ENCODE results near the gene SIN3B. TPM values are rescaled to one million over a fixed set of nuclear protein-coding genes. Genes with fewer than 3 reads are reported as not detected.

SIN3B gene
- total RNA-seq, 4 donors from 2014 or later, result 38.1 to 294 (median 66.5) TPM

- H3K4me1 ChIP-seq, result no peaks in the 10 kb centered on the region
- no peak overlapping the region for H3K4me3 ChIP-seq
- DNase-seq, result no peak
- TF ChIP-seq POLR2AphosphoS5 (IDR thresholded peaks at IDR 0.05) (no peak), EP300 (IDR thresholded peaks at IDR 0.05; ENCODE audit: low read depth) (no peak), CTCF (IDR thresholded peaks at IDR 0.05) (no peak)
- H3K36me3 ChIP-seq, result peaks cover 0 to 25% (median 10%) of the 10 kb centered on the region in 4 donors
- no peaks in the 10 kb centered on the region for H3K27me3 ChIP-seq
- no peaks in the 10 kb centered on the region for H3K9me3 ChIP-seq
- intact Hi-C loops (cut with DNase I; ENCODE audit: low total_unique reads), result no loop called here
- in situ Hi-C loops (cut with MboI; ENCODE audit: low pct_ligation_motif_present in 1 of 4, low pct_unique_long_range_greater_than_20kb in 1 of 4, low sequenced_read_pairs in 3 of 4), result no loop called here
- 92% methylated on average over 3 of the region's 3 CpGs; no CpG with 5 or more reads in 1 of the 2 donors for WGBS, 2 donors (ENCODE audit: low coverage in 1 of 2)
- no peak overlapping the region for H3K27ac ChIP-seq
Observed at GRCh38 chr19:16861011-16861410, 31.8 kb downstream of the SIN3B start.

GRCh38 chr19:16861834-16862233 lies 32.6 kb downstream of the SIN3B start:
- Histone ChIP-seq H3K36me3 (peaks cover 0 to 32% (median 12%) of the 10 kb centered on the region in 4 donors), H3K4me3 (no peak overlapping the region), H3K9me3 (no peaks in the 10 kb centered on the region), H3K27ac (no peak overlapping the region), H3K4me1 (no peaks in the 10 kb centered on the region), H3K27me3 (no peaks in the 10 kb centered on the region)
- WGBS, 2 donors (ENCODE audit: low coverage in 1 of 2), result 93 to 94% methylated on average over 3 to 5 of the region's 5 CpGs
- TF ChIP-seq POLR2A (IDR thresholded peaks at IDR 0.05), result no peak
- TF ChIP-seq CTCF (IDR thresholded peaks at IDR 0.05), result no peak
- no peak for TF ChIP-seq POLR2AphosphoS5 (IDR thresholded peaks at IDR 0.05)
- no peak for TF ChIP-seq EP300 (IDR thresholded peaks at IDR 0.05; ENCODE audit: low read depth)
- in situ Hi-C loops (cut with MboI; ENCODE audit: low pct_ligation_motif_present in 1 of 4, low pct_unique_long_range_greater_than_20kb in 1 of 4, low sequenced_read_pairs in 3 of 4), result no loop called here
- intact Hi-C loops (cut with DNase I; ENCODE audit: low total_unique reads), result no loop called here
- DNase-seq, result no peak

GRCh38 chr19:16862826-16863415 lies 33.7 kb downstream of the SIN3B start:
- no peaks in the 10 kb centered on the region for H3K27me3 ChIP-seq
- no peak overlapping the region for H3K4me3 ChIP-seq
- no peaks in the 10 kb centered on the region for H3K9me3 ChIP-seq
- H3K36me3 ChIP-seq, result peaks cover 0 to 37% (median 17%) of the 10 kb centered on the region in 4 donors
- in situ Hi-C loops (cut with MboI; ENCODE audit: low pct_ligation_motif_present in 1 of 4, low pct_unique_long_range_greater_than_20kb in 1 of 4, low sequenced_read_pairs in 3 of 4), result no loop called here
- H3K27ac ChIP-seq, result no peak overlapping the region
- no peak for TF ChIP-seq CTCF (IDR thresholded peaks at IDR 0.05)
- no peak for TF ChIP-seq POLR2A (IDR thresholded peaks at IDR 0.05)
- TF ChIP-seq EP300 (IDR thresholded peaks at IDR 0.05; ENCODE audit: low read depth), result no peak
- no peak for TF ChIP-seq POLR2AphosphoS5 (IDR thresholded peaks at IDR 0.05)
- intact Hi-C loops (cut with DNase I; ENCODE audit: low total_unique reads), result no loop called here
- WGBS, 2 donors (ENCODE audit: low coverage in 1 of 2), result 73 to 76% methylated on average over 3 to 10 of the region's 10 CpGs
- H3K4me1 ChIP-seq, result no peaks in the 10 kb centered on the region
- no peak for DNase-seq

- H3K9me3 ChIP-seq, result no peaks in the 10 kb centered on the region
- WGBS, 2 donors (ENCODE audit: low coverage in 1 of 2), result 98% methylated on average over 7 of the region's 10 CpGs; no CpG with 5 or more reads in 1 of the 2 donors
- H3K36me3 ChIP-seq, result peaks cover 0 to 46% (median 21%) of the 10 kb centered on the region in 4 donors
- in situ Hi-C loops (cut with MboI; ENCODE audit: low pct_ligation_motif_present in 1 of 4, low pct_unique_long_range_greater_than_20kb in 1 of 4, low sequenced_read_pairs in 3 of 4), result no loop called here
- H3K27ac ChIP-seq, result no peak overlapping the region
- intact Hi-C loops (cut with DNase I; ENCODE audit: low total_unique reads), result no loop called here
- H3K4me3 ChIP-seq, result no peak overlapping the region
- peaks cover 0 to 9% (median 0%) of the 10 kb centered on the region in 4 donors for H3K4me1 ChIP-seq
- no peak for DNase-seq
- TF ChIP-seq POLR2AphosphoS5 (IDR thresholded peaks at IDR 0.05), result no peak
- no peak for TF ChIP-seq EP300 (IDR thresholded peaks at IDR 0.05; ENCODE audit: low read depth)
- no peak for TF ChIP-seq CTCF (IDR thresholded peaks at IDR 0.05)
- TF ChIP-seq POLR2A (IDR thresholded peaks at IDR 0.05), result no peak
- H3K27me3 ChIP-seq, result no peaks in the 10 kb centered on the region
Observed at GRCh38 chr19:16867211-16867610, 38.0 kb downstream of the SIN3B start.

Data from transverse colon (tissue), 4 donors.